ENCODE results near the gene DNAJB13.

The DNAJB13 gene

DNA sequence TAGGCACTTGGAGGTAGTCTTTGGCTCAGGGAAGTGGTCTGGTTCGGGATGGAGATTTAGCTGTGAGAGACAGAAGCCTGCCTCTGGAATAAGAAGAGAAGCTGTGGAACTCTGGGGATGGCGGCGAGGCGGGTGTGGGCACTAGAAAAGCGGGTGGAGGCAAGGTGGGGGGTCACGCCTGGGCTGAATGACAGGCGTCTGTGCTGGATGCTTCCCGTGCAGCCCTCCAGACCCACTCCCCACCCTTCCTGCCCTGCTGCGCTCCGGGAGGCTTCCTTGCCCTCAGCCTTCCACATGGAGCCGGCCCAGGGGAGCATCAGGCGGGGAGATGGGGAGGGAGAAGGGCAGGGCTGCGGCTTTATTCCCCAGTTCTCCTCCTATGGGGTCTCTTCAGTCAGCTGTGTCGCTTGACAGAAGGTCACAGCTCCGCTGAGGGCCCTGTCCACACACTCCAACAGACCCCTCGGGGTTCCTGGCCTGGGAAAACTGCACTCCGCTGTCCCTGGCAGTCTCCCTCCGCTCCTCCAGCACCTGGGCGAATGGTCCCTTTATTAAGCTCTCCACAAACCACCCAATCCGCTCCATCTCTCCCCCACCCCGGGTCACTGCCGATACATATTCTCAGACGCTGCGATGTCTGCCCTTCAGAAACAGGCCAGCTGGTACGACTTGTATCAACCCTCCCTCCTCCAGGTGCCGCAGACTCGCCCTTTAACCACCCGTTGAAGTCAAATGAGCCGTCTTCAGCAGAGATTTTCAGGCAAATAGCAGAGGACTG lies 6.2 kb downstream of the DNAJB13 start:
- DNase-seq: no peak

DNA sequence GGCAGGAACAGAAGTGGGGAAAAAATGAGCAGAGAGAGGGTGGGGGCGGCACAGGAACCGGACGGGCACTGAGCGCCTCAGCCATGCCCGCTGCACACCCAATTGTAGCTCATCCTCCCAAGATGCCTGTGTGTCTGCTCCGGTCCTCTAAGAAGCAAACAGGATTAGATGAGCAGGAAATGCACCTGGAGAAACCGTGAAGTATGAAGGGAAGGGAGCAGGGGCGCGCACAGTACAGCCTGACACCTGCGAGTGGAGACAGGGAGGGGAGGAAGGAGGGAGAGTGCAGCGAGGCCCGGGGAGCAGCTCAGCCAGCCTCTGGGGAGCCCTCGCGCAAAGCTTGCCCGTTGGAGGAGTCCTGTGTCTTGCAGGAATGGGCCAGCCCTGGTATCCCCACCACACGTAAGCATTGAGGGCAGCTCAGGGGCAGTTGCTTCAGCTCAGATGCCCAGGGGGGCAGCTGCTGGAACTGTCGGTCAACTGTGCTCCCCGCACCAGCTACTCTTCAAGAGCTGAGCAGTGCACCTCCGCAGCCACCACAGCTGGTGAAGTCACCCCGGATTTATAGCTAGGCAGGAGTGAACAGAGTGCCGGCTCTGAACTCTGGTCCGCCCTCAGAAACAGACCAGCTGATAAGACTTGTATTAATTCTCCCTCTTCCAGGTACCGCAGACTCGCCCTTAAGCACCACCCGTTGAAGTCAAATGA lies 7.0 kb downstream of the DNAJB13 start:
- DNase-seq: no peak

DNA sequence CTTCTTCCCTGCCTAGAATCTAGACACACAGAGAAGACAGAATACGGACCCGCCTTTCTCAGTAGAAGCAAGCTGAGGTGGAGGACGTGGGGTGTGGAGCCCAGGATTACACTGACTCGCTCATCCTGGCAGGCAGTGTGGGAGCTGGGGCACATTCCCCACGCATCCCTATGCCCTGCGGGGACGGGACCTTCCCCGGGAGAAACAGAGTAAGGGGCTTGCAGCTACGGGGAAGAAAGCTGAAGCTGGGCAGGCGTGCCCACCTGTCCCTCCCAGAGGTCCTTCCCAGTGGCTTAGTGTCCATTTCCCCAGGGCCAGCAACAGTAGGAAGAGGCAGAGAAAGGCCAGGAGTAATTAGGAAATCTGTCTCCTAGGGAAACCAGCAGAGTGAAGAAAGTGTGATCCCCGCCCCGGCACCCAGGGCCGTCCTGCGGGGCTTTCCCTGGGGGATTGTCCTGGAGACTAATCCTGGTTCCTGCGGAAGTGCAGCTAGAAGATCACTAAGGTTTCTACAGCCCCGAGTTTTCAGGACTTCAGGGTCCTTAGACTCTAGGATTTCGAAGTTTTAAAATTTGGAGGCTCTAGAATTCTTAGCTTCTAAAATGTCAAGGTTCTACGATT lies 7.8 kb downstream of the DNAJB13 start:
- DNase-seq: no peak

DNA sequence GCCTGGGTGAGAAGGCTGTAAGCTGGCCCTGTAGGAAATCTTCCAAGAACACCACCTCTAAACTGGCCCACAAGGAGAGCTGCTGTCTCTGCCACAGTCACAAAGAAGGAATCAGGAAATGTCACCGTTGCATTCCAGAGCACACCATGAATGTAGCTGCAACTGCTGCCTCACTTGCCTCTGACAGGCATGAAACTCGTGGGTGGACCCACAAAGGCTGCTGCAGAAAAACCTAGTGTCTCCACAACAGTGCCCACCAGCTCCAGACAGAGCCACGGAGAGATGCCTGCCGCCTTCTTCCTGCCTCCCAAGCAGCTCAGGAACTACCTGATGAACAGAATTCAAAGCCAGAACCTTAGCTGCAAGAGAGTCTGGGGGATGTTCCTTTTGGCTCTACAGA lies 10.5 kb downstream of the DNAJB13 start:
- DNase-seq: no peak

DNA sequence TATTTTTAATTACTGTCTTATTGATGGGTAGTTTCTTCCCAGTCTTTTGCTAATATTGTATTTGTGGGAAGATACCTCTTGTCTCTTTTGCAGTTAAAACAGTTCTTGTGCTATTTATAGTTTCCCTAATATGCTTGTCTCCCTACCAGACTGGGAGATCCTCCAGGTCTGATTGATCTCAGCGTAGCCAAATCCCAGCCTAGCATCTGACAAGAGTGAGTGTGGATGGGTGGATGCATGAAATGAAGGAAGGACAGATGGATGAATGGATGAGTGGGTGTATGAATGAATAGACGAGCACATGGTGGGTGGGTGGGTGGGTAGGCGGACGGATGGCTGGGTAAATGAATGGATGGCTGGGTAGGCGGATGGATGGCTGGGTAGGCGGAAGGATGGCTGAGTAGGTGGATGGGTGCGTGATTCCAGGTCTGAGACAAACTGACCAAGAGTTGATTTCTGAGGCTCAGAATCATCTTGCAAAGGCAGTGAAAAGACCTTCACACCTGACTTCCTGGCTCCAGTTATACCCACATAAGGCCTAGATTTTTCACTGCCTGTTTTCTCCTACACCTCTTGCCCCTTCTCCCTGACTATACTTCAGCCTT lies 11.4 kb downstream of the DNAJB13 start:
- DNase-seq: no peak

GRCh38 chr11:73963861-73964260 lies 13.0 kb downstream of the DNAJB13 start:
- DNase-seq: no peak

- no peak for DNase-seq
These were observed 14.4 kb downstream of the DNAJB13 start for GRCh38 chr11:73965076-73965763.

- no peak for DNase-seq
These were observed 14.9 kb downstream of the DNAJB13 start for GRCh38 chr11:73965764-73966121.

DNA sequence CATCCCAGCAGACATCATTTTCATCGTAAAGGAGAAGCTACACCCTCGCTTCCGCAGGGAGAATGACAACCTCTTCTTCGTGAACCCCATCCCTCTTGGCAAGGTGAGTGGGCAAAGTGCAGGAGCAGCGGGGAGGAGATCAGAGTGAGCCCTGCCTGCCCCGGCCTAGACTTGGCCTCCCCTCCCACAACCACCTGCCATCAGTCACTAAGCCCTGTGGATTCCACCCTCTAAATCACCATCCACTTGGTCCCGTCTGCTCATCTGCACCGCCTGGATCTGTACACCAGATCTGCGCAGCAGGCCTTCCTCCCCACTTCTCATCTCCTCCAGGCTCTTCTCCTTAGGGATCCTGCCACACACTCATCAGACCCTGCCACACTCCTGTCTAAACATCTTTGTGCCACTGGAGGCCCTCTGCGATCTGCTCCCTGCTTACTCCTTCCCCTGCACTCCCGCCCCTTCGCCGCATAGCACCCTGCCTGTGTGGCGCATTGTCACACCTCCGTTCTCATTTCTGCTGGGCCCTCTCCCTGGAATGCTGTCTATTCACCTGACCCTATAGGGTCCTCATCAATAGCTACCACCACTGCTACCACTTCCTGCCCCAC lies 17.6 kb downstream of the DNAJB13 start:
- DNase-seq: no peak

DNA sequence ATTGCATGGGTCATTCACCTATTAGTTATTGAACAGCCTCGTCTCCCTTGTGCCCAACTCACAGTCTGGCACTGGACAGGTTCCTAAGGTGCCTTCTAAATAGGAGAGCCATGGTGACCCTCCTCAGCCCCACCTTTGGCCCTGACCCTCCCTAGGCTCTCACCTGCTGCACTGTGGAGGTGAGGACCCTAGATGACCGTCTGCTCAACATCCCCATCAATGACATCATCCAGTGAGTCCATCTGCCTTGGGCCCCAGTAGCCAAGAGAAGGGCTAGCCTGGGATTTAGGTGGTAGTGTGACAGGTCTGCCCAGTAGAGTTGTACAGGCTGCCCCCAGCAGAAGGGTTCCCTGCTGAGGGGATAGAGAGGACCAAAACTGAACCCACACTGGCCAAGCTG lies 18.3 kb downstream of the DNAJB13 start:
- no peak for DNase-seq

DNA sequence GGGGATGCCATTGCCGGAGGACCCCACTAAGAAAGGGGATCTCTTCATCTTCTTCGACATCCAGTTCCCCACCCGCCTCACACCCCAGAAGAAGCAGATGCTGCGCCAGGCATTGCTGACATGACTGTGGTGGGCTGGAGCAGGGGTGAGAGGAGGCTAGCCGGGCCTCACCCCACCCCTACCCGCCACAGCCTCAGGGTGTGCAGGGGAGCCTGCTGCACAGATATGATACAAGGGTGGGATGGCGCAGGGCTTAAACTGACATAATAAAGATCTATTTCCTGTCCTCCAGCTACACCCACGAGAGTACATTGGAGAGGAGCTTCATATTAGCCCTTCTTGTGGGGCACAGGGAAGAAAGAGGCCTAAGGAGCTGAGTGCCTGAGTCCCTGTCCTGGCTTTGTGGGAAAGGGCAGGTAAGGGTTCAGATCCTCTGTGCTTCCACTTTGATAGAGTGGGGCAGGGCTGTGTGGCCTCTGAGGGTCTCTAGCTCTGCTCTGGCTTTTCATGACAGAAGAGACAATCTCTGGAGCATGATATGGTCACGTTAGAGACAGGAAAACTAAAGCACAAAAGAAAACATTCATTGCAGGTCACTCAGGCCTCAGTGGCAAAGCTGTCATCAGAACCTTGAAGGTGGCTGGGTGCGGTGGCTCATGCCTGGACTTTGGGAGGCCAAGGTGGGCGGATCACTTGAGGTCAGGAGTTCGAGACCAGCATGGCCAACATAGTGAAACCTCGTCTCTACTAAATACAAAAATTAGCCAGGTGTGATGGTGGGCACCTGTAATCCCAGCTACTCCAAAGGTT lies 19.4 kb downstream of the DNAJB13 start:
- no peak for DNase-seq

GRCh38 chr11:73971175-73971719 lies 20.4 kb downstream of the DNAJB13 start:
- DNase-seq: no peak

DNA sequence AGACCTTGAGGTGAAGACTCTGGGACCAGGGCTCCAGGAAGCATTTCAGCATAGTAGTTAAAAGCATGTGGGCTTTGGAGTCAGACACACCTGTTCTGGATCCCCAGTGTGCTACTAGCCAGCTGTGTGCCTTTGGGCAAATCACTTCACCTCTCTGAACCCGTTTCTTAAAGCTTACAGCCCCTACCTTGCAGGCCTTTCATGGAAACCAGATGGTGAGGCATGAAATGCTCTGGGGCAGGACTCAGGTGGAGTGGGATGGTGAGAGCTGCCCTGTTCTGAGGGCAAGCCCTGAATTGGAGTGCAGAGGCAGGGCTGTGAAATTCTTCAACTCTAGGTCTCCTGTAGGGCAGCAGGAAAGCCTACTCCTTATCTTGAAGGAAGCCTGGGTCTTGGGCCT lies 21.4 kb downstream of the DNAJB13 start:
- DNase-seq: no peak

DNA sequence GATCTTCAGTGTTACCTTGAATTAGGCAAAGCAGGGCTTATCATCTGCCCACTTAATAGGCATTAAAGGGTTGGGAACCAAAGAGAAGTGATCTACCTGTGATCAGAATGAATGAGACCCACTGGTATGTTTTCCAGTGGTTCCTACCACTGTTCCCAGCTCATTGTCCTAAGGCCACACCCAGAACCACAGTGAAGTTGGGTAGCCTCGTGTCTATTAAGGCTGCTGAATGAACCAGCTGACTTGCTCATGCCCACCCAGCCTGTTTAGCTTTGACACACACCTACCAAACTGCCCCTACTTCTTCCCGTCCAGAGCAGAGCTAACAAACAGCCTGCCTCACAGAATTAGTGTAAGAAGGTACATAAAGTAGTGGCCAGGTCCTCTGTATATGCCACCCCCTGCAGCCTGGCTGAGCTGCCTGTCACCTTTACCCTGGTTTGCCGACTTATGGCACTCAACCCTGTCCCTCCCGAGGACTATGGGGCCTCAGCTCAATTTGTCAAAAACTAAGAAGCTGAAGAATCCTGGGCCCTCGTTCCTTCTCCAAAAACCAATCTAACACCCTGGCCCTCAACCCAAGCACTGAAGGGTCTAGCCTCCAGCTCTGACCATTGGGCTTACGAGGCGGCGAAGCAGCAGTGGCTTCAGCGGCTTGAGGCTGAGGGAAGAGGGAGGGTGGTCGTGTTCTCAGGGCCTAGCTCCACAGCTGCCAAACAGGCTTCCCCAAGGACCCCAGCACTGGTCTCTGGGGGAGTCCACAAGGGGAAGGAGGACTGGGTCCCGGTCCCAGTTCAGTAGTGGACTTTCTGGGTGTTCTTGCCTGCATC lies 22.0 kb downstream of the DNAJB13 start:
- DNase-seq: no peak

GRCh38 chr11:73974604-73975478 lies 24.0 kb downstream of the DNAJB13 start:
- DNase-seq: no peak

DNA sequence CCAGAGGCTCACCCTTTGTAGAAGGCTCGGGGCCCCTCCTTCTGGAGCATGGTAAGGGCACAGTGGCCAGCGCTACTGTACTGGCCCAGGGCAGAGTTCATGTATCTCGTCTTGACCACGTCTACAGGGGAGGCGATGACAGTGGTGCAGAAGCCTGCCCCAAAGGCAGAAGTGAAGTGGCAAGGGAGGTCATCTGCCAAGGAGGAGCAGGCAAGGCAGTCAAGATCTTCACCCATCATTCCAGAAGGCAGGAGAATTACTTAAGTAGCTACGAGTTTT lies 24.6 kb downstream of the DNAJB13 start:
- no peak for DNase-seq

DNA sequence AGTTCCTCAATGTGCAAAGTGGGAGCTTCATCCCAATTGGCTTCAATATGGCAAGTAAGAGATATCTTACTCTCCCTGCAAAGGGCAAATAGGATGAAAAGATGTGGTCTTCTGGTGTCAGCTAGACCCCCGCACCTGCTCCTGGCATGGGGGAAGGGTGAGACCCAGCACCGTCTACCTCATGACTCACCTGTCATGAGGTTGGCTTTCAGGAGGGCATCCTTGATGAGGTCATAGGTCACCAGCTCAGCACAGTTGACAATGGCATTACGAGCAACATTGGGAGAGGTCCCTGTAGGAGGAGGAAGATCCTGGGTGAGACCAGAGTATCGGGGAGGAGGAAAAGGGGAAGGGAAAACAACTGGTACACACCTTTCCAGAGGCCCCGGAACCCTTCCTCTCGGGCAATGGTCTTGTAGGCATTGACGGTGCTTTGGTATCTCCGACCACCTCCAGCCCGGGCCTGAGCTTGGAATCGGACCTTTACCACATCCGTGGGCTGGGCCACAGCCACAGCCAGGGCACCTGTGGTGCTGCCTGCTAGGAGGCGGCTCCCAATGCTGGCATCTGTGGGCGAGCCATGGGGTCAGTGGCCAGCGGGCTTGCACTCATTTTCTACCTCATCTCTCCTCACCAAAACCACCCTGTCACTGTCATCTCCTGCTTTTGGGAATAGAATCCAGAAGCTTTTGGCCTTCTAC lies 25.8 kb downstream of the DNAJB13 start:
- DNase-seq: no peak

- no peak for DNase-seq
These were observed 27.2 kb downstream of the DNAJB13 start for GRCh38 chr11:73977856-73978519.
